GM13977 (cell line): ENCODE results near the gene SCP2.

Experiments used
- DNase-seq: peaks from one replicate; pipeline ENCODE4 v3.0.0; 2012; ENCODE audit warnings: low spot score
- in situ Hi-C: fragments of 300-500 bp; cut with MboI; formaldehyde crosslinking; loops from one replicate; pipeline ENCODE4 v1.12.0; 2022; ENCODE audit warnings: low sequenced_read_pairs, low pct_unique_long_range_greater_than_20kb, mixed read lengths, inconsistent platforms; ENCODE audit not compliant: unreplicated experiment
- TF ChIP-seq, protein P1 (sequence below): IDR thresholded peaks from 2 replicates; pipeline ENCODE4 v1.5.1; 2012; ENCODE audit warnings: mild to moderate bottlenecking, control low read depth; ENCODE audit not compliant: insufficient read depth; ENCODE audit errors: extremely low read depth, missing control alignments

Gene SCP2

DNA sequence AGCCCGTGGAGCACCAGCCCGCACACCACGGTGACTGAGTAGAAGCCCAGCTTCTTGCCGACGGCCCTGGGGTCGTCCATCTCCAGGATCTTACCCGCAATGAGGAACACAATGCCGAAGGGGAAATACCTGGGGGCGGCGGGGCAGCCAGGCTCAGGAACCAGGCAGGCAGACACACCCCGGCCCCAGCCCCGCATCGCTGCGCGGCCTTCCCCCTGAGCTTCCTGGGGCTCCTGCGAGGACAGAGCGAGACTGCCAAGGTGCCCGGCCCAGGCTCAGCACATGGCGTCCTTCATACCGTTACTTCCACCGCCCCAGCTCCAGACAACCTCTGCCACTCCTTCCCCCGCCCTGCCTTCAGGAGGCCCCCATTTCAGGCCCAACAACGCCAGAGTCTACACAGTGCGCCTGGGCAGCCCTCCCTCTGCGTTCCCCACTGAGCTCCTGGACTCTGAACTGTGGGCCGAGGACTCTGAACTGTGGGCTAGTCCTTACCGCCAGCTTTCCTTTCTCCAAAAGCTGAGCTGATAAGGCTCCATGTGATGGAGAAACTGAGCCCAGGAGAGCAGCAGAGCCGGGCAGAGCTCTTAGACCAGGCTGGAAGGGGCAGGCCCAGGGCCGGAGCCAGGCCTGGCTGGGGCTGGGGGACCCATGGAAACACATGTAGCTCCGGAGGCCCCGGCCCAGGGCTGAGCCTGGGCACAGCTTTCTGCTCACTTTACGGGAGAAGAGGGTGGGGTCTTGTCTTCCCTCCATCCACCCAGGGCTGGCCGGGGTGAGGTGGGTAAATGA lies 165.8 kb downstream of the SCP2 start:
- in situ Hi-C loops = no loop called here

DNA sequence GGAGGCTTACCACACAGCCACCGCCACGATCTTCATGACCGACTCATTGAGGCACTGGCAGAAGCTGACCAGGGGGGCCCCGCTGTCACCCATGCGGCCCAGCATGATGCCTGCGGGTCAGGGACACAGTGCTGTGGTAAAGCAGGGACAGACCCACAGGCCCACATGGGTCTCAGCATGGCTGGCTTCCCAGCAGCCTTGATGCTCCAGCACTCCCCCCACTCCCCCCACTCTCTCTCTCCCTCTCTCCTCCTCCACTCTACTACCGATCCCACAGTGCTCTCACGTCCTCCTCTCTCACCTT lies 166.3 kb downstream of the SCP2 start:
- in situ Hi-C loops = no loop called here
- TF ChIP-seq, protein P1, sequence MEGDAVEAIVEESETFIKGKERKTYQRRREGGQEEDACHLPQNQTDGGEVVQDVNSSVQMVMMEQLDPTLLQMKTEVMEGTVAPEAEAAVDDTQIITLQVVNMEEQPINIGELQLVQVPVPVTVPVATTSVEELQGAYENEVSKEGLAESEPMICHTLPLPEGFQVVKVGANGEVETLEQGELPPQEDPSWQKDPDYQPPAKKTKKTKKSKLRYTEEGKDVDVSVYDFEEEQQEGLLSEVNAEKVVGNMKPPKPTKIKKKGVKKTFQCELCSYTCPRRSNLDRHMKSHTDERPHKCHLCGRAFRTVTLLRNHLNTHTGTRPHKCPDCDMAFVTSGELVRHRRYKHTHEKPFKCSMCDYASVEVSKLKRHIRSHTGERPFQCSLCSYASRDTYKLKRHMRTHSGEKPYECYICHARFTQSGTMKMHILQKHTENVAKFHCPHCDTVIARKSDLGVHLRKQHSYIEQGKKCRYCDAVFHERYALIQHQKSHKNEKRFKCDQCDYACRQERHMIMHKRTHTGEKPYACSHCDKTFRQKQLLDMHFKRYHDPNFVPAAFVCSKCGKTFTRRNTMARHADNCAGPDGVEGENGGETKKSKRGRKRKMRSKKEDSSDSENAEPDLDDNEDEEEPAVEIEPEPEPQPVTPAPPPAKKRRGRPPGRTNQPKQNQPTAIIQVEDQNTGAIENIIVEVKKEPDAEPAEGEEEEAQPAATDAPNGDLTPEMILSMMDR = no peak
- DNase-seq = no peak

More for the DNA sequence above, 165.8 kb downstream of the SCP2 start:
- DNase-seq = no peak
- TF ChIP-seq, protein P1 = no peak

DNA sequence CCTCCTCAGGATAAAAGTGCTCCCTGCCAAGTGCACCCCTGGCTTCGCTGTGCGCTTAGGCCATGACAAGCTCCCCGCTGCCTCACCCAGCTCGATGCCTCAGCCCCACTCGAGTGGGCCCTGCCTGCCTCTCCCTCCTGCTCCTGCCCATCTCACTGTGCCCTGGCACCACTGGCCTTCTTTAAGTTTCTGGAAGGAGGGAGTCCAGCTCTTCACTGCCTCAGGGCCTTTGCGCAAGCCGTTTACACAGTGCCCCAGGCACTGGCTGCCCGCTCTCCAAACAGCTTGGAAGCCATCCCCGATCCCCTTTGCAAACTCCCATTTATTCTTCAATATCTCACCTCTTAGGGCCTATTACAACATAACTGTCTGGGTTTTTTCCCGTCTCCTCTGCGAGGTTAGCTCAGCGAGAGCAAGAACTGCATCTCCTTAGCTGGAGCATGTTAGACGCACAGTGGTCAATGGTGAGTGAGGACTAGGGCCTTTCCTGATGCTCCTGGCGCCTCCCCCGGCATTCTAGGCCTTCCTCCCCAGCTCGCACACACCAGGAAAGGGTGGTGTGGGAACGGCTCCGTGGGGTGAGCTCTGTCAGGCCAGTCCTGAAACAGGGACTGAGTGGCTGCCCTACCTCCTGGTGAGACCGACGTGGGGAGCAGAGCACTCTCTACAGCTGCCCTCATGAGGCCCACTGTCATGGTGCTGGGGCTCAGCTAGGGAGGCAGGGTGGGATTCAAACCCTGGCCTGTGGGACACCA lies 166.9 kb downstream of the SCP2 start:
- DNase-seq = no peak
- TF ChIP-seq, protein P1 = no peak
- in situ Hi-C loops = no loop called here

DNA sequence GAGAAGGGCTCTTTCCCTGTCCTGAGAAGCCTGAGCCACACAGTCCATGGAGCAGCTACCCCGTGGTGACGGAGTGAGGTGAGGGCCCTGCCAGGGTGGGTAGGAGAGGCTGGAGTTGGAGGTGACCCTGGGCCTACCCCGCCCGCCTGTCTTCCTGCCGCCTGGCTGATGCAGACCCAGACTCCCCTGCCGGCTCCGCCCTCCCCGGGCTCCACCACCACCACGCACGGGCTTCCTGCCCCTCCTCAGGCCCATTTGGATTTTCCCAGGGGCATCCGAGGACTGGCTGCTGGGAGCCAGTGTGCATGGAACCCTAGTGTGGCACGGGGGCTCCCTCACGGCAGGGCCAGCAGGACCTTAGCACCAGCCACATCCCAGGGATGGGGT lies 167.4 kb downstream of the SCP2 start:
- in situ Hi-C loops = no loop called here
- DNase-seq = no peak
- TF ChIP-seq, protein P1 = no peak
